ENCODE data around the gene CCNE1. TPM values are rescaled to one million over a fixed set of nuclear protein-coding genes. Genes with fewer than 3 reads are reported as not detected.

The CCNE1 gene
- total and polyA plus RNA-seq, 9 of the 15 experiments (the other 6 are each of a cell fraction or from before 2014, with no cell fraction given) = 6.2 to 41.0 (median 31.6) TPM

- TF ChIP-seq DEAF1 (CRISPR knock-in tag; IDR thresholded peaks at IDR 0.05) = no peak
- TF ChIP-seq ZNF174 (CRISPR knock-in tag; IDR thresholded peaks at IDR 0.05) = no peak
- no peak for TF ChIP-seq XRCC4 (IDR thresholded peaks at IDR 0.05; ENCODE audit: extremely low read depth, insufficient read depth, insufficient read length)
- TF ChIP-seq IRF2 (CRISPR knock-in tag; IDR thresholded peaks at IDR 0.05) = no peak
- no peak for TF ChIP-seq CTCF (IDR thresholded peaks at IDR 0.05 in 2 of 3, conservative IDR thresholded peaks at IDR 0.05 in 1 of 3; ENCODE audit: insufficient read depth in 2 of 3, low read depth in 1 of 3, low read length in 3 of 3)
- no peak for TF ChIP-seq AFF1 (IDR thresholded peaks at IDR 0.05; ENCODE audit: low read depth in 1 of 2, partially characterized antibody in 2 of 2)
- TF ChIP-seq GATA2 (CRISPR knock-in tag; IDR thresholded peaks at IDR 0.05) = no peak
- TF ChIP-seq RFX5 (IDR thresholded peaks at IDR 0.05; ENCODE audit: low read depth, low read length) = no peak
- TF ChIP-seq RBFOX2 (IDR thresholded peaks at IDR 0.05; ENCODE audit: low read depth, low read length) = no peak
- TF ChIP-seq NRF1 (conservative IDR thresholded peaks at IDR 0.05 in 1 of 2, IDR thresholded peaks at IDR 0.05 in 1 of 2) = 0 out of 4 replicates have a peak, but pooled peaks of 1 of the 2 experiments have one; percentile 21
- no peak for TF ChIP-seq ZNF395 (CRISPR knock-in tag; IDR thresholded peaks at IDR 0.05)
- TF ChIP-seq ETV5 (CRISPR knock-in tag; IDR thresholded peaks at IDR 0.05; ENCODE audit: low read depth) = no peak
- no peak for TF ChIP-seq SAFB2 (IDR thresholded peaks at IDR 0.05; ENCODE audit: borderline replicate concordance, low read depth, low read length, severe bottlenecking)
- TF ChIP-seq RCOR1 (IDR thresholded peaks at IDR 0.05; ENCODE audit: borderline replicate concordance in 1 of 2, low read depth in 2 of 2, low read length in 2 of 2) = peak in 1 of 2 experiments; percentile 29; a peak in 1 of 4 replicates
- TF ChIP-seq FOXJ3 (CRISPR knock-in tag; IDR thresholded peaks at IDR 0.05) = no peak
- TF ChIP-seq RBM34 (IDR thresholded peaks at IDR 0.05; ENCODE audit: borderline replicate concordance, insufficient read depth, low read length) = no peak
- no peak for TF ChIP-seq KAT7 (CRISPR knock-in tag; IDR thresholded peaks at IDR 0.05; ENCODE audit: borderline replicate concordance)
- peak; percentile 71; the same call in 1 of the 2 replicates for TF ChIP-seq HMBOX1 (IDR thresholded peaks at IDR 0.05)
Observed at GRCh38 chr19:29854033-29854432, 42.2 kb downstream of the CCNE1 start (continued).
